COLO829 (cell line): ENCODE measurements around the gene MAB21L4.

Experiments
- DNase-seq: peaks from one replicate; pipeline ENCODE4 v3.0.0; 2012; ENCODE audit warnings: low spot score

MAB21L4 gene

GRCh38 chr2:240911641-240912265 is 15.8 kb upstream of the MAB21L4 start:
- peak; percentile 33 for DNase-seq

GRCh38 chr2:240909216-240909974 is 13.4 kb upstream of the MAB21L4 start:
- DNase-seq = no peak

GRCh38 chr2:240906911-240907590 is 11.1 kb upstream of the MAB21L4 start:
- DNase-seq = no peak

- no peak for DNase-seq
Measured at GRCh38 chr2:240906141-240906910, 10.4 kb upstream of the MAB21L4 start, which contains the start of gene CROCC2. Gene CROCC2, plus strand, starts transcription at chr2:240906336. Its CDS starts 178 bp downstream, at chr2:240906514.

- DNase-seq = no peak
Measured at GRCh38 chr2:240905176-240905781, 9.3 kb upstream of the MAB21L4 start.

GRCh38 chr2:240904216-240905175 is 8.5 kb upstream of the MAB21L4 start:
- DNase-seq = no peak

- no peak for DNase-seq
Measured at GRCh38 chr2:240903191-240904060, 7.5 kb upstream of the MAB21L4 start.

GRCh38 chr2:240902615-240903041 is 6.7 kb upstream of the MAB21L4 start:
- DNase-seq = no peak

- DNase-seq = no peak
Measured at GRCh38 chr2:240901986-240902614, 6.1 kb upstream of the MAB21L4 start.

GRCh38 chr2:240900141-240900860 is 4.3 kb upstream of the MAB21L4 start:
- DNase-seq = no peak

- DNase-seq = no peak
Measured at GRCh38 chr2:240899468-240899865, 3.5 kb upstream of the MAB21L4 start.

GRCh38 chr2:240898731-240899467 is 2.9 kb upstream of the MAB21L4 start:
- no peak for DNase-seq

- no peak for DNase-seq
Measured at GRCh38 chr2:240898108-240898730, 2.3 kb upstream of the MAB21L4 start.

GRCh38 chr2:240896871-240897692 is 1.1 kb upstream of the MAB21L4 start:
- DNase-seq = no peak

GRCh38 chr2:240896394-240896793 is 438 bp upstream of the MAB21L4 start:
- DNase-seq = no peak

GRCh38 chr2:240894836-240895558 is 959 bp downstream of the MAB21L4 start:
- no peak for DNase-seq
